H4 (cell line): Measurements from ENCODE around the gene NF1. TPM values are rescaled to one million over a fixed set of nuclear protein-coding genes. Genes with fewer than 3 reads are reported as not detected.
"Not testable (repeated sequence)": the region's sequence is repeated elsewhere in the genome, so short reads cannot be mapped to it uniquely, and the experiment has no call there.

Experiments
- DNase-seq: peaks from one replicate; pipeline ENCODE4 v3.0.0-alpha.2; 2015; ENCODE audit warnings: low spot score
- total RNA-seq: library from RNA; depleted of rRNA; stranded (reverse); fragments of >200 nt; shearing (Covaris generic); gene quantifications from 2 replicates; pipeline ENCODE4 v1.2.3, GENCODE V29; 2014

The NF1 gene
- total RNA-seq, 1 experiment from 2014 or later, result 23.2 TPM

DNA sequence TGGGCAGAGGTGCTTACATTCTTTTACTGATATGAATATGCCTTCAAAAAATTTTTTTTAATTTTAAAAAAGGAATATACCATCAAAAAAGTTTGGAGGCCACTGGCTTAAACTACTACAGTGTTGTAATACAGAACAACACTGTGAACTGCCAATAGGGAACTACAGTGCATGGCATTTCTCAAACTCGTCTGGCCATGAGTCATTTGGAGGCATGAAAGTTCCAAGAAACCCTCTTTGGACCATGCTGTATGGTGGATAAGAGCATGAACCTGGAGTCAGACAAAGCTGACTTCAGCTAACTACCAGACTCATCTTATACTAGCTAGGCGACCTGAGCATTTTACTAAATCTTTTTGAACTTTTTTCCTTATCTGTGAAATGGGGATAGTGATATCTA, 9.2 kb upstream of the NF1 start:
- DNase-seq, result no peak

DNA sequence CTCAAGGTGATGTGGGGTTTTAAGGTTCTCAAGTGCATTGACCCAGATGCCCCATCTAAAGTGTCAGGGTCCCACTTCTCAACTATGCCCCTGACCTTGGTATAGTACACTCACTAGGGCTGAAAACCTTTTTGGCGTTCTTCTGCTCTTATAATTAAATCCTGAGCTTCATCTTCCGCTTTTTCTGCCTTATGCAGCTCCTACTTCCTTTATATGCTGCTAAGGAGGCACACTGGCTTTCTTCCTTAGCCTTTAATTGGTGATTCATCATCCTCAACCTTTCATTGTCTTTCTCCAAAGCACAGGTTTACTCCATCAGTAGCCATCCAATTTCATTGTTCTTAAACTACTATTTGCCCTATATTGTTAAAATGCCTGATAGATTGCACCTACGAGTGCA, 5.3 kb upstream of the NF1 start:
- no peak for DNase-seq

DNA sequence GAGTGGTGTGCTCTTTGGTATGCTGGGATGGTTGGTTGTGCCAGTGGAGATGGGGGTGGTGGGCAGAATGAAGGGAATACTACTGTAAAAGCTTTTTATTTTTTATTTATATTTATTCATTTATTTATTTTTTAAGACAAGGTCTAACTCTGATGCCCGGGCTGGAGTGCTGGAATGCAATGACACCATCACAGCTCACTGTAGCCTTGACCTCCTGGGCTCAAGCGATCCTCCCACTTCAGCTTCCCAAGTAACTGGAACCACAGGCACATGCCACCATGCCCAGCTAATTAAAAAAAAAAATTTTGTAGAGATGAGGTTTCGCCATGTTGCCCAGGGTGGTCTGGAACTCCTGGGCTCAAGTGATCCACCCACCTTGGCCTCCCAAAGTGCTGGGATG, 4.1 kb upstream of the NF1 start:
- DNase-seq, result not testable (repeated sequence)

DNA sequence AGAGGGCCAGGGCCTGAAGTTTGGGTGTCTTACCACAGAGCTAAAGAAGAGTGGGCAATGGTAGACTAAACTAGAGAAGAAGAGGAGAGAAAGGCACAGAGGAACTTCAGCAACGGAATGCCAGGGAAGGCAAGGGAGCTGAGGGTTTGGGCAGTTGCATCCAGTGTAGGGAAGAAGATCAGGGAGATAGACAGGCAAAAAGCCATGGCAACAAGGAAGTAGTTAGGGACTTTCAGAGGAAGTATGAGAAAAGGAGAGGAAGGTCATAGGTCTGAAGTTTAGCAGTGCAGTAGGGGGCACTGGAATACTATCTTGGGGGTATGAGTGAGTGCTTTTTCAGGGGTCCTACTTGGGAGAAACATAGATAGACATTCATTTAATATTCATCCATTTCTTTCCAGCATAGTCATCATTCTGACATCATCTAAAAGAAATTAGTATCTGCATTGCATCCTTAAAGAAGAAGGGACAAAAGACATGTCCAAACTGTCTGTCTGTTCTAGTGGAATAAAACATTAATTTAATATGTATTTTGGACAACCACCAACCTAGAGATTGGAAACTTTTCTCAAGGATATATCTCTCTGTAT, 2.2 kb upstream of the NF1 start:
- no peak for DNase-seq

DNA sequence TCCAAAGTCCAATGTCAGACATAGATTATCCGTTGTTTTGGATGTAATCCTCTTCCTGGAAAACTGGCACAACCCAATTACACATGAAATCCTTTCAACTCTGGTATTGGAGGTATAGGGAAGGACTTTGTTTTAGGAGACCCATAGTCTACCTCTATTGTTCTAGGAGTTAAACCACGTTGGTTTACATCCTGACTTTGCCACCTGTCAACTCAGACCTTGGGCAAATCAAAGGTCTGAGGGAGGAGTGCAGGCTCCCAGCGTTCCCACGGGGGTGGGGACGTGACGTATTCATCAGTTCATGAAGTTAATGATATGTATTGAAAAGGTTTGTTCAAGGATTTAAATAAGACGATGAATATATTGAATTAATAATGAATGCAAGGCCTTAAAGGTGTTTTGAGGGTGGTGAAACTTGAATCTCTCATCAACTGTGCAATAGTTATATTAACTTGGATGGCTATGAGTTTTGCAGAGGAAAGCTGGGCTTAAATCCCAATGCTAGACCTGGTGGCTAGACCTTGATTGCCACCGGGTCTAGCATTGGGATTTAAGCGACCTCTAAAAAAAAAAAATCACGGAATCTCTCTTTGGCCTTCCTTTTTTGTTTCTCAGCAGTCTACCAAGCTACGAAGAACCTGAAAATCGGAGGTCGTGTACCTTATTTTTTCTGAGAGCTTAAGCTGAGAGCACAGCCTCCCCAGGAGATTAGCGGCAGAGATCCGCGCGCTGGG, 744 bp upstream of the NF1 start:
- no peak for DNase-seq

DNA sequence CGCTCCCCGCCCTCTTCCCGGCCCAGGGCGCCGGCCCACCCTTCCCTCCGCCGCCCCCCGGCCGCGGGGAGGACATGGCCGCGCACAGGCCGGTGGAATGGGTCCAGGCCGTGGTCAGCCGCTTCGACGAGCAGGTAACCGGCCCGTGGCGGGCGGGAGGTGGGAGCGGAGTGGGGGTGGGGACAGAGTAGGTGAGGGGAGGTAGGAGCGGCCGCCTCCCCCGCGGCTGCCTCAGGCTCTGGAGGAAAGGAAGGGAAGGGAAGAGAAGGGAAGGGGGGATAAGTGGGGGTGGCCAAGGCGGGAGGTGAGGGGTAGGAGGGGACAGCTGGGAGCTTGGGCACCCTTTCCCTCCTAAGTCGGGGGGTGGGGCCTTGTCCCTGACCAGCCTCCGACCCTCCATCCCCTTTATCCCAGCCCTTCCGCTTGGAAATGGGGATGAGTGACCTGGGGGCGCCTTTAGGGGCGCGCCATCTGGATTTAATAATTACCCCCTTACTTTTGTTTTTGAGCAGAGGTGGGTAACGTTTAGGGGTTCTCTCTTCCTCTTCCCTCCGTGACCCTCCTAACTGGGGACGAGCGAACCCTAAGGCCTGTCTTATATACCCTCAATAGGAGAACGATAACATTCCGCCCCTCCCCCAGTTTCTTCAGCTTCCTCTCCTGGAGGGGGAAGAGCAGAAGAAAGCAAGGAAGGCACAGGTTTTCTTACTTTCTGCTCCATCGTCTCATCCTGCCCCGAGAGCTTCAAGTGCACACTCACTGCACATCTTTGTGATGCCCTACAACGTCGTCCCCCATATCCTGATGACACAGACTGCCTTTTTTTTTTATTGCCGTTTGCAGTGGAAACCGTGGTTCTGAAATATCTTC, 694 bp downstream of the NF1 start:
- DNase-seq, result peak; percentile 36

DNA sequence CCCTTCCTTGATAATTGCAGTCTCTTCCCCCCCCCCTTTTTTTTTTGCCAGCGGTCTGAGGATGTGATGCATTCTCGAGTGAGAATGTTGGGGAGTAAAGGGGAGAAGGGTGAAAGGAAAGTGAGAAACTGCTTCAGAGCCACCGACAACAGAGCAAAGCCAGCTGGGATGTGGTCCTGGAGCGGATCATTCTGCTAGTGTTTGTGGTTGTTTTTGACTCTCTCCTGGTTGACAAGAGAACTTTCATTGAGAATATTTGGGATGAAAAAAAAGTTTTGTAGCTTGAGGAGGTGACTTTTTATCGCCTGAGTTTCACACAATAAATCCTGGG, 1.3 kb downstream of the NF1 start:
- DNase-seq, result no peak

DNA sequence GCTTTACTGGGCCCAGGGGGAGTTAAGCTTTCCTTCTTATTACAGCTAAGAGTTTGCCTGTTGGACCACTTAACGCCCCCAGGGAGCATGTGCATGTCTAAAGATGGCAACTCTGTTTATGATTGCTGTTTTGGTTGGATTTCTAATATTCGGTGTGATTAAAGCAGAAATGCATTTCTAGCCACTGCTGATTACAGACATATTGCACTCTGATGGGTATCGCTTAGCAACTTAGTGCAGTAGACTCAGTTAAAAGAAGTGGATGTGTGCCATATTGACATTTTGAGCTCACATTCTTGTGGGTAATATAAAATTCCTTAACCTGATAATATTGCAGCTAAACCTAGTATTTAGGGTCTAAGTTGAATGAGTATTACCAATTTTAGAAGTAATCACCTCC, 4.2 kb downstream of the NF1 start:
- DNase-seq, result no peak

DNA sequence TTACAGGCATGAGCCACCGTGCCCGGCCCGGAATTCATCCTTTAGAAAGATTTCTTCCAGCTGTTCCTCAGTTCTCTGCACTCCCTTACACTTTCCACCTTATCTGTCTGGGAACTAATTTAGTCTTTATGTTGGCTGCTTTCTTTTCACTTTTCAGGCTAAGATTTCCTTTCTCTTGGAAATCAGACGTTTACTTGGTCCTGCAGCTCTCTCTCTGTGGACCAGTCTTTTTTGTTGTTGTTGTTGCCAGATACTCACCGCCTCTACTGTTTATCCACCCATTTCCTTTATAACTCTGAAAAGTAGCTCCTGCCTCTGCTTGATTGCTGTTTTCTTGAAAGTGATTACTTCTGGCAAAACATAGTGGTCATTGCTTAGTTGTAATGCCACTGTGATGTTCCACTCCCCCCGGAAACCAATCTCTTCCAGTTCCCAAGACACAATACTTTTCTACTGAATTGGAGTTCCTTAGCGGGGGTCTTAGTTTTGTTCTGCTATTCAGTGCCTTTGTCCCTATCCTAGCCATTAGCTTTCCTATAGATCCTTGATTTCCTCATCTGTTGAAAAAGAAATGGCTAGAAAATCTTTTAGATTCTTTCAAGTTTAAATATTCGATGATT, 6.2 kb downstream of the NF1 start:
- DNase-seq, result no peak

DNA sequence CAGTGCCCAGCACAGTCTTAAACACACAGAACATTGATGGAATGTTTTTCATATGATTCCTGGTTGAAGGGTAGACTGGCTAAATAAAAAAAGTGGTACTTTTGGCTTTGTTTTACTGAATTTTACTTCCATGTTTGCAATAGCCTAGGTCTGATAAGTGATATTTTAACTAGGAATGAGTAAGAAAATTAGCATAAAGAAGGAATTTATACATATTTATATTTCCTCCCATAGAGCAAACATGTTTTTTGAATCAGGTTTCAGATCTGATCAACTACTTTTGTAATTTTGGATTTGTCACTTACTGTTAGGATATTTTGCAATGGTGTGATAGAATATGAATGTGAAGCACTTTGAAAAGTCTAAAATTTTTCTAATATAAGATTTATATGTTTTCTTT, 7.2 kb downstream of the NF1 start:
- no peak for DNase-seq

DNA sequence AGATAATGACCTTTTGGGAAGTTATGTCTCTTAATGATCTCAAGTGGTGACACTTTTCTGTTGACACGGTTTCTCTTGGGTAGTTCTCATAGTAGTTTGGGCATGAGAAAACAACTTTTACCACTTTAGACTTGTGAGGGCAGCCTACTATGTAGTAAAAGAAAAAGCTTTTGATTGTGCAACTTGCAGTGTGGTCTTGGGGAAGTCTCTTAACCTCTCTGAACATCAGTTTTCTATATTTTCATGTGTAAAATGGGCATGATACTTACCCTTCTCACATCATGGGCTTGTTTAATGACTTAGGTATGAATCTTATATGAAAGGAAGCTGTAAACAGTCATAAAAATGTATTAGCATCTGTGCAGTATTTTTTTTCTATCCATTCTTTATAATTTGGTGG, 11.2 kb downstream of the NF1 start:
- no peak for DNase-seq

DNA sequence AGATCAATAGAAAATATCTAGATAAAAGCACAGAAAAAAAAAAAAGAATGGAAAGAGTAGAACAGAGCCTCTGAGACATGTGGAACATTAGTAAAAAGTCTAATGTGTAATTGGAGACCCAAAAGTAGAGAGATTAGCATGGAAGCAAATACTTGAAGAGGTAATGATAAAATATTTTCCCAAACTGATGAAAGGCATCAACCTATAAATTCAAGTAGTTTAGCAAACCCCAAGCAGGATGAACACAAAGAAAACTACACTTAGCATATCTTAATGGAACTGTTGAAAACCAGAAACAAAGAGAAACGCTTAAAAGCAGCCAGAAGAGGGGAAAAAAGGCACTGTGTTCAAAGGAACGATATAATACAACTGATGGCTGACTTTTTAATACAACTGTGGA, 16.4 kb downstream of the NF1 start:
- DNase-seq, result no peak

DNA sequence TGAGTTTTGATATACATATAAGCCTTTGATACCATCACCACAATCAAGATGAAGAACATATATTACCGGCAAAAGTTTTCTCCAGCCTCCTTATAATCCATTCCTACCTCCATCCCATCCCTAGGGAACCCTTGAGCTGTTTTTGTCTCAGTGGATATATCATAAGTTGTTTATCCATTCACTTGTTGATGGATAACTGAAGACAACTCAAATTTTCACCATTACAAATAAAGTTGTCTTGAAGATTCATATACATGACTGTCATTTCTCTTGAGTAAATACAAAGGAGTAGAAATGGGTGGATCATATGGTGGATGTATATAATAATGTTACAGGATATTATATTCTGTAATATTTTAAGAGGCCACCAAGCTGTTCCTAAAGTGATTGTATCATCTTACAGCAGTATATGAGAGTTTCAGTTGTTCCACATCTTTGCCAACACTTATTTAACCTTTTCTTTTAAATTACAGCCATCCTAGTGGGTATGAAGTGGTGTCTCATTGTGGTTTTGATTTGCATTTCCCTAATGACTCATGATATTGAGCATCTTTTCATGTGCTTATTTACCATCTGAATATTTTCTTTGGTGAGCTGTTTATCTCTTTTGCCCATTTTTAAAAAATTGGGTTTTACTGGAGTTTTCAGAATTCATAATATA, 17.4 kb downstream of the NF1 start:
- DNase-seq, result no peak

DNA sequence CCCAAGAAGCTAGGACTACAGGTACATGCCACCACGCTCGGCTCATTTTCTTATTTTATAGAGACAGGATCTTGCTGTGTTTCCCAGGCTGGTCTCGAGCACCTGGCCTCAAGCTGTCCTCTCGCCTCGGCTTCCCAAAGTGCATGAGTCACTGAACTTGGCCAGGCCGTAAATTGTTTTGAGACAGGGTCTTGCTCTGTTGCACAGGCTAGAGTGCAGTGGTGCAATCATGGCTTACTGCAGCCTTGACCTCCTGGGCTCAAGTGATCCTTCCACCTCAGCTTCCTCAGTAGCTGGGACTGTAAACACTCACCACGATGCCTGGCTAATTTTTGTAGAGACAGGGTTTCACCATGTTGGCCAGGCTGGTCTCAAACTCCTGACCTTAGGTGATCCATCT, 18.6 kb downstream of the NF1 start:
- not testable (repeated sequence) for DNase-seq

DNA sequence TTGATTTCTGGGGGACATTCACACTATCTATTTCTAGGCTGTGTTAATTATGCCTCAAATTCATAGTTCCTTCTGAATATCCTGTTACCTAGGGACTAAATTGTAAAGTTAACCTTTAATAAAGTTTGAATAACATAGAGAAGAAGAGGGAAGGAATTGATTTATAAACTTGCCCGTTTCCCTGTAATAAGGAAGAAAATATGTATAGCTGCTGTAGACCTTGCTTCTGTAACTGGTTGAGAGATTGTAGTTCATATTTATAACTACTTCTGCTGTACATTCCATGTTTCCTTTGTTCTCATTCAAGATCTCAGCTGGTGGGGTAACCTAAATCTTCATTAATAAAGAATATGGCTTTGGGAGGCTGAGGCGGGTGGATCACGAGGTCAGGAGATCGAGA, 19.2 kb downstream of the NF1 start:
- no peak for DNase-seq

DNA sequence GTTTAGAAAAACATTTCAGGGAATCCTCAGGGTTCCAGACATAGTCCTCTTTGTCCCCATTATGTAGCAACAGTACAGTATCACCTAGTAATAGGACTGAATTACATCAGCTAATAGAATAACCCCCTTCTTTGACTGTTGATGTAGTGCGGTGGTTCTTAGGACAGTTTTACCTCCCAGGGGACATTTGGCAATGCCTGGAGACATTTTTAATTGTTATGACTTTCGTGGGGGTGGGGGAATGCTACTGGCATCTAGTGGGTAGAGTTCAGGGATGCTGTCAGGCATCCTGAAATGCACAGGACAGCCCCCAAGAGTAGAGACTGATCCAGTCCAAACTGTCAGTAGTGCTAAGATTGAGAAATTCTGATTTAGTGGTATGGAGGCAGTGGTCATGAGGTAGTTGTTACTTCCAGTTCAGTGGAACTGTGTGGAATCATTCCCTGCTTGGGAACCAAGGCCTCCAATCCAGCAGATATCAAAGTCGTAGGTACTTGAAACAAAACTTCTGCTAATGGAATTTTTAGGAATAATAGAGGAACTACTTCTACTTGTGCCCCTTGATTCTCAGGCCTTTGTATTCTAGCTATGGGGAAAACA, 20.3 kb downstream of the NF1 start:
- no peak for DNase-seq

DNA sequence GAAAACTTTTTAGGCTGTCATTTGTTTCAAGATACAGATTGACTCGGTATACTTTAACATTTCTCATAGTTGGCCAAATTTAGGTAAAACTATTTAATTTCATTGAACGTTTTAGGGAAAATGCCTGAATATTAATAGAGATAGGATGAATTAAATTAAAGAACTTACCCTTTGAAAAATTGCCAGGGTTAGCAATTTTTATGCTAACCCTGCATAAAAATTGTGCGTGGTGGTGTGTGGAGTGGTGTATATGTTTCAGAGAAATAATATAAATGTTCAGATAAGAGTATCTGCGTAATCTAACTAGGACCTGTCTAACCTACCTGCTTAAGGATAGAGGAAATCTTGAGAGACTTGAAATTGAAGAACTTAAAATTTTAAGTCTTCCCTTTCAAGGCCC, 21.4 kb downstream of the NF1 start:
- DNase-seq, result no peak

DNA sequence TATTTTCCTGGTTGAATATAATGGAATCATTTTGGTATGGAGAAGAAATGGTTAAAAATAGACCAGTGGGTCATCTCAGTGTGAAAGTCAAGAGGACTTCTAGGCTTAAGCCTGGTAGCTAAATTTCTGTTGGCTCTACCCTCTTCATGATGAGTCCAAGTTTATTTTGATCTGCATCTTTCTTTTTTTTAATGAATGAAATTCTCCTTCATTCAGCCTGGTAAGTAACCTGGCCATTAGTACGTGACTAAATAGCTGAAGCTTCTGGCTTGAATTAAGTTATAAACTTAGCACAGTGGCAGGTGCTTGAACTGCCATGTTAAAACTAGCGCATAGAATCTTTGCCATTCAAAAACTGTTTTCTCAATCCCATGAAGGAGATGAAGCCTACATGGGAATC, 28.0 kb downstream of the NF1 start:
- DNase-seq, result no peak

DNA sequence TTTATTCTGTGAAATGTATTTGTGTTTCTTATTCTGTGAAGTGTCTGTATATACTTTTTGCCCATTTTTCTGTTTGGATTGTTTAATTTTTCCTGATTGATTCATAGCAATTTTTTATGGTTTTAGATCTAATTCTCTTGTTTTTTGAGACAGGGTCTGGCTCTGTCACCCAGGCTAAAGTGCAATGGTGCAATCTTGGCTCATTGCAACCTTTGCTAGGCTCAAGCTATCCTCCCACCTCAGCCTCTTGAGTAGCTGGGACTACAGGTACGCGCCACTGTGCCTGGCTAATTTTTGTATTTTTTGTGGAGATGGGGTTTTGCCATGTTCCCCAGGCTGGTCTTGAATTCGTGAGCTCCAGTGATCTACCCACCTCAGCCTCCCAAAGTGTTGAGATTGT, 31.5 kb downstream of the NF1 start:
- DNase-seq, result no peak

DNA sequence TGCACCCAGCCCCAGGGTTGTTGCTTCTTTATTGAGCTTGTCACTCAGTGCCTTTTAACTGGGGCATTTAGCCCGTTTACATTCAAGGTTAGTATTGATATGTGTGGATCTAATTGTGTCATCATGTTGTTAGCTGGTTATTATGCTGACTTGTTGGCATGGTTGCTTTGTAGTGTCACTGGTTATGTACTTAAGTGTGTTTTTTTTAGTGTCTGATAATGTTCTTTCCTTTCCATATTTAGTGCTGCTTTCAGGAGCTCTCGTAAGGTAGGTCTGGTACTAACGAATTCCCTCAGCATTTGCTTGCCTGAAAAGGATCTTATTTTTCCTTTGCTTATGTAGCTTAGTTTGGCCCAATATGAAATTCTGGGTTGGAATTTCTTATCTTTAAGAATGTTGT, 33.5 kb downstream of the NF1 start:
- no peak for DNase-seq

DNA sequence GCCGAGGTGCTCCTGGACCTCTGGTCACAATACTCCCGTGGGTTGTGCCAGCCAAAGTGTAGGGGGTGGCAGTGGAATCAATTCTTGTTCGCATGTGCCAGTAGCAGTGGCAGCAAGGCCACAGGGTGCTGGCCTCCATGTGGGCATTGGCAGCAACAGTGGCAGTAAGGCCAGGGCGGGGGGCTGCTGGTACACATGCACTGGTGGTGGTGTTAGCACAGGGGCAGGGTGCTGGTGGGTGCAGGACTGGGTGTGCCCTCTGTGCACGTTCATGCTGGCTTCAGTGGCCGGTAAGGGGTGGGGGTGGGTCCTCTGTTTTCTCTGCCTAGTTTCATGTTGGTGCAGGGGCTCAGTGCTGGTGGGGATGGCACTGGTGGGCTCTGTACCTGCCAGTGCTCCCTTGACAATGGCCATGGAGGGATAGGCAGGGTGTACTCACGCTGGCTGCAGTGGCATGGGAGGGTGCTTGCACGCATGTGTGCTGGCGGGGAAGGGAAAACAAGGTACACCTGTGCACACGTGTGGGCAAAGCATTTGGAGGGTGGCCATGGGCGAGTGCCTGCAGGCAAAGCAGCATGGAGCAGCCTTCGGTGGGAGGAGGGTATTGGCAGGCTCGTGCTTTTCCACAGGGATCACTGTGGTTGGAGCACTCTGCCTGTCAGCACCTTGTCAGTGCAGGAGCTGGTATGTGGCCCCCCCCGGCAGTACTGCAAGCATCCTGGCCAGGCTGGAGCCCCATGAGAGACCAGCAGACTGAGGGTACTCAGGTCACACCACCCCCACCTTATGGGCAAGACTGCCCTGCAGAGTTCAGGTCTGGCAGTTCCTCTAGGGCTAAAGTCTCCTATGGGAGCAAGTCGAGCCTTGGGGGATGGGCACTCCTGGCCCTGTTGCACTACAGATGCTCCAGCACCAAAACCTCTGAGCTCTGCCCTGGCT, 35.8 kb downstream of the NF1 start:
- no peak for DNase-seq
